Esophagus squamous epithelium (tissue), 5 donors: Measurements from ENCODE around the gene HOXD10. TPM values are rescaled to one million over a fixed set of nuclear protein-coding genes. Genes with fewer than 3 reads are reported as not detected.

ENCODE experiments used
- DNase-seq: peaks from one replicate; lab custom pipeline; 2025; lab: John Stamatoyannopoulos, UW
- H3K27ac ChIP-seq, 4 donors: fragments of 200-600 bp; sonication (generic); one replicate each; pipeline ENCODE4 v1.5.1; 2016 to 2019; ENCODE audit warnings: mild to moderate bottlenecking in 1 of 4
- H3K27me3 ChIP-seq, 4 donors: fragments of 200-600 bp; sonication (generic); 1 replicate in 3 of 4; 2 replicates in 1 of 4; pipeline versions ENCODE4 v1.5.1 to v1.6.0; 2017 to 2021; ENCODE audit warnings: antibody characterized with exemption in 1 of 4
- H3K36me3 ChIP-seq, 3 donors: fragments of 200-600 bp; sonication (generic); one replicate each; pipeline ENCODE4 v1.5.1; 2016 to 2019
- H3K4me1 ChIP-seq, 3 donors: fragments of 200-600 bp; sonication (generic); one replicate each; pipeline ENCODE4 v1.5.1; 2017 to 2019
- H3K4me3 ChIP-seq, 4 donors: fragments of 200-600 bp; sonication (generic); 1 replicate in 3 of 4; 2 replicates in 1 of 4; pipeline ENCODE4 v1.5.1; 2016 to 2019; ENCODE audit warnings: mild to moderate bottlenecking in 2 of 4, moderate library complexity in 1 of 4
- H3K9me3 ChIP-seq, 3 donors: fragments of 200-600 bp; sonication (generic); one replicate each; pipeline ENCODE4 v1.5.1; 2016 to 2019
- POLR2A ChIP-seq, 4 donors: fragments of 450-650 bp; IDR thresholded peaks; one replicate each; pipeline ENCODE4 v1.6.1; 2017; ENCODE audit warnings: antibody characterized with exemption in 4 of 4, mild to moderate bottlenecking in 4 of 4, moderate library complexity in 3 of 4
- WGBS, 2 donors: methylation state at CpG; one replicate each; pipeline ENCODE4 v1.1.5; 2018; 5-methylcytosine and 5-hydroxymethylcytosine counted together
- intact Hi-C: fragments of 100-400 bp; cut with DNase I; formaldehyde crosslinking; loops from one replicate; pipeline ENCODE4 v1.15.0; 2022
- total RNA-seq, 4 donors: library from RNA; depleted of rRNA; stranded (reverse); fragments of >200 nt; gene quantifications; one replicate each; pipeline ENCODE4 v1.1.0, GENCODE V29; 2016
- TF ChIP-seq, protein P1 (sequence below), 6 experiments: fragments of 450-650 bp in 4 of 6; fragments of 200-600 bp in 2 of 6; sonication (generic) in 2 of 6; IDR thresholded peaks; one replicate each; pipeline ENCODE4 v1.5.1; 2016 to 2019; ENCODE audit warnings: antibody characterized with exemption in 6 of 6, mild to moderate bottlenecking in 4 of 6, moderate library complexity in 4 of 6
- donor health status: DM: yes; HTN: yes; CAD: no.

Gene HOXD10
- total RNA-seq, 4 donors from 2014 or later = 0.22 to 0.38 TPM; not detected in 2

DNA sequence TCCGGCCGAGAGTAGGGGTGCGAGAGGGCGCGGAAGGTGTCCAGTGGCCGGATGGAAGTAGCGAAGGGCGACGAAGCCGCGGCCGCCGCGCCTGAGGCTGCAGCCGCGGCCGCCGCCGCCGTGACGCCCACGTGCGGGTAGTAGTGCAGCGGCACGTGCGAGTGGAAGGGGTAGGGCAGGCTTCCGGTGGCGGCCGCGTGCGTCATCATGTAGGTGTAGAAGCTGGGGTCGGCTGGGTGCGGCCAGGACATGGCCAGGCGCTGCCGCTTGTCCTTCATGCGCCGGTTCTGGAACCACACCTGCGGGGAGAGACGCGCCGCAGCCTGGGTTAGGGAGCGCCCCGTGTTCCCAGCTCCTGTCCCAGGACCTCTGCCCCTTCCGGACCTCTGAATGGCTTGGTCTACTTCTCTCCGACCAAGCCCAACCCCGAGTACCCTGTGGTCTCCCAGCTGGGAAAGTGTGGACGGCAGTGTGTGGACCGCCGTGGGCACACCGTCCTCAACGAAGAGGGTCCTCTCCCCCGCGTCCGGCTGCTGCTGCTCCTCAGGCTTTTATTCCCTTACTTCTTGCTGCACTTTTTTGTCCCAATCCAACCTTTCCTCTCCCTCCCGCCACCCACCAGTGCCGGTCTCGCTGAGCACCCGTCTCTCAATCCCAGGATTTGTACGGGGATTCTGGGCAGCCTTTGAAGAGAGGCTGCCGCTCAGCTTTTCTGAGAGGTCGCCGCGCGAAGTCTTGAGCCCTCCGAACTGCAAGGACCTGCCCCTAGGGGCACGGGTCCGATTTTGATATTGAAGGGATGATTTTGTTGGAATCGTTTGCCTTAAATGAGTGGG, 35.8 kb upstream of the HOXD10 start:
- Histone ChIP-seq H3K4me3 (peak overlapping the region in 2 of 4 donors; percentile 38 to 53), H3K27me3 (peaks cover 55 to 100% (median 79%) of the 10 kb centered on the region in 4 donors), H3K27ac (no peak overlapping the region), H3K36me3 (no peaks in the 10 kb centered on the region), H3K4me1 (peaks cover 0 to 60% (median 10%) of the 10 kb centered on the region in 3 donors), H3K9me3 (peaks cover 0 to 20% (median 13%) of the 10 kb centered on the region in 3 donors)
- TF ChIP-seq, protein P1, sequence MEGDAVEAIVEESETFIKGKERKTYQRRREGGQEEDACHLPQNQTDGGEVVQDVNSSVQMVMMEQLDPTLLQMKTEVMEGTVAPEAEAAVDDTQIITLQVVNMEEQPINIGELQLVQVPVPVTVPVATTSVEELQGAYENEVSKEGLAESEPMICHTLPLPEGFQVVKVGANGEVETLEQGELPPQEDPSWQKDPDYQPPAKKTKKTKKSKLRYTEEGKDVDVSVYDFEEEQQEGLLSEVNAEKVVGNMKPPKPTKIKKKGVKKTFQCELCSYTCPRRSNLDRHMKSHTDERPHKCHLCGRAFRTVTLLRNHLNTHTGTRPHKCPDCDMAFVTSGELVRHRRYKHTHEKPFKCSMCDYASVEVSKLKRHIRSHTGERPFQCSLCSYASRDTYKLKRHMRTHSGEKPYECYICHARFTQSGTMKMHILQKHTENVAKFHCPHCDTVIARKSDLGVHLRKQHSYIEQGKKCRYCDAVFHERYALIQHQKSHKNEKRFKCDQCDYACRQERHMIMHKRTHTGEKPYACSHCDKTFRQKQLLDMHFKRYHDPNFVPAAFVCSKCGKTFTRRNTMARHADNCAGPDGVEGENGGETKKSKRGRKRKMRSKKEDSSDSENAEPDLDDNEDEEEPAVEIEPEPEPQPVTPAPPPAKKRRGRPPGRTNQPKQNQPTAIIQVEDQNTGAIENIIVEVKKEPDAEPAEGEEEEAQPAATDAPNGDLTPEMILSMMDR (IDR thresholded peaks at IDR 0.05) = no peak
- TF ChIP-seq POLR2A (IDR thresholded peaks at IDR 0.05) = no peak
- no peak for DNase-seq
- 23% methylated on average over 23 to 30 of the region's 68 CpGs for WGBS, 2 donors
- intact Hi-C loops = loop anchor here (10.0 kb wide), 1 partner anchor 716 kb away; no protein-coding TSS in a partner anchor

GRCh38 chr2:176081376-176081836, 35.2 kb upstream of the HOXD10 start:
- H3K4me1 ChIP-seq = peaks cover 0 to 67% (median 13%) of the 10 kb centered on the region in 3 donors
- H3K36me3 ChIP-seq = no peaks in the 10 kb centered on the region
- H3K4me3 ChIP-seq = no peak overlapping the region
- 17 to 18% methylated on average over 17 of the region's 17 CpGs for WGBS, 2 donors
- intact Hi-C loops = loop anchor here (10.0 kb wide), 1 partner anchor 717 kb away; no protein-coding TSS in a partner anchor
- TF ChIP-seq POLR2A (IDR thresholded peaks at IDR 0.05) = no peak
- TF ChIP-seq, protein P1 (IDR thresholded peaks at IDR 0.05) = no peak
- H3K27me3 ChIP-seq = peaks cover 60 to 100% (median 81%) of the 10 kb centered on the region in 4 donors
- peaks cover 0 to 20% (median 13%) of the 10 kb centered on the region in 3 donors for H3K9me3 ChIP-seq
- H3K27ac ChIP-seq = no peak overlapping the region
- no peak for DNase-seq

DNA sequence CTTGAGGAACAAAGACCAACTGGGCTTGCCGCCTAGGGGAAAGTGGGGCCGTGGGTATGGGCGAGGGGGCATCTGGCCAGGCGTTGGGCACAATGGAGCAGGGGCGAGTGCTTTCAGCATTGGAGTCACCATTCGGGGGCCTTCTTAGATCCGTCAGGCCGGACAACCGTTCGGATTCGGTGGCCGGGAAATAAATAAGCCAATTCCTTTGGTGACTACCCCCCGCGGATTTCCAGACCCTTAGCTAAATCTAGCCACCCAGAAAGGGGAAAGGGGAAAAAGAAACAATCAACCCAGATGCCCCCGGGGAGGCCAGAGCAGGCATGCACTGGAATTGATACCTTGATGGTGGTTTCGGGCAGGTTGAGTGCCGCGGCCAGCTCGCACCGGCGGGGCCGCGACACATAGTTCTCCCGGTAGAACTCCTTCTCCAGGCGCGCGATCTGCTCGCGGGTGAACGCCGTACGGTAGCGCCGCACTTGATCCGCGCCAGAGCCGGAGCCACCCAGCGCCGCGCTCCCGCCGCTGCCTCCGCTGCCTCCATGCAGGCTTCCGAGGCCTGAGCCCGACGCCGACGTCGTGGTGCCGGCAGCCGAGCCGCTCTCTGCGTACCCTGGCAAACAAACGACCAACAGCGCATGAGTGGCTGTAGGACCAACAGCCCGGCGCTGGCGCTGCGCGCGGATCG, 34.6 kb upstream of the HOXD10 start:
- Histone ChIP-seq H3K4me1 (peaks cover 0 to 67% (median 13%) of the 10 kb centered on the region in 3 donors), H3K27ac (no peak overlapping the region), H3K27me3 (peaks cover 65 to 100% (median 80%) of the 10 kb centered on the region in 4 donors), H3K4me3 (no peak overlapping the region), H3K9me3 (peaks cover 0 to 20% (median 13%) of the 10 kb centered on the region in 3 donors), H3K36me3 (no peaks in the 10 kb centered on the region)
- TF ChIP-seq POLR2A (IDR thresholded peaks at IDR 0.05) = no peak
- TF ChIP-seq, protein P1 (IDR thresholded peaks at IDR 0.05) = no peak
- 14 to 20% methylated on average over 15 to 20 of the region's 62 CpGs for WGBS, 2 donors
- DNase-seq = no peak
- intact Hi-C loops = loop anchor here (10.0 kb wide), 1 partner anchor 717 kb away; no protein-coding TSS in a partner anchor

DNA sequence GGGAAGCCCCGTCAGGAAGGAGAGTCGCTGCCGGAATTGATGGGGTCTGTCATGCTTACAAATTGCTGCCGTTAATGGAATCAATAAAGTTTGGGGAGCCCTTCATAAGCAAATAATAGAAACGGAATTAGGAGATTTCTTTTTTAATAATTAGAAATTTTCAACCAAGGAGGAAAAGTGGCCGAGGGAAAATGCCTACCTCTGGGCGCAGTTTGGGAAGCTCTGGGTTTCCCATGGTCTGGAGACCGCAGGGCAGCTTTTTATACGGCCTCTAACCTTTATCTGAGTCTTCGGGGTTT, 34.1 kb upstream of the HOXD10 start:
- intact Hi-C loops = loop anchor here (10.0 kb wide), 1 partner anchor 718 kb away; no protein-coding TSS in a partner anchor
- Histone ChIP-seq H3K4me1 (peaks cover 0 to 67% (median 13%) of the 10 kb centered on the region in 3 donors), H3K9me3 (peaks cover 0 to 20% (median 13%) of the 10 kb centered on the region in 3 donors), H3K27me3 (peaks cover 67 to 100% (median 82%) of the 10 kb centered on the region in 4 donors), H3K36me3 (no peaks in the 10 kb centered on the region), H3K27ac (no peak overlapping the region), H3K4me3 (no peak overlapping the region)
- 17 to 20% methylated on average over 9 to 10 of the region's 10 CpGs for WGBS, 2 donors
- DNase-seq = no peak
- TF ChIP-seq, protein P1 (IDR thresholded peaks at IDR 0.05) = no peak
- no peak for TF ChIP-seq POLR2A (IDR thresholded peaks at IDR 0.05)
